Transverse colon (tissue), 4 donors: ENCODE data around the gene ACP1. TPM values are rescaled to one million over a fixed set of nuclear protein-coding genes. Genes with fewer than 3 reads are reported as not detected.

ENCODE experiments used
- DNase-seq: peaks from one replicate; pipeline ENCODE4 v3.0.0-alpha.2; 2019
- H3K27ac ChIP-seq, 4 donors: fragments of 200-600 bp; sonication (generic); 2 replicates each; pipeline ENCODE4 v1.5.1; 2016 to 2018; ENCODE audit warnings: inconsistent platforms in 4 of 4
- H3K27me3 ChIP-seq: fragments of 200-600 bp; sonication (generic); 2 replicates; pipeline ENCODE4 v1.5.1; 2017; ENCODE audit warnings: inconsistent platforms
- H3K36me3 ChIP-seq, 4 donors: fragments of 200-600 bp; sonication (generic); 2 replicates each; pipeline ENCODE4 v1.5.1; 2017 to 2019; ENCODE audit warnings: inconsistent platforms in 4 of 4
- H3K4me1 ChIP-seq, 4 donors: fragments of 200-600 bp; sonication (generic); 2 replicates each; pipeline ENCODE4 v1.5.1; 2017 to 2020; ENCODE audit warnings: inconsistent platforms in 4 of 4
- H3K4me3 ChIP-seq, 4 donors: fragments of 200-600 bp; sonication (generic); 1 replicate in 1 of 4; 2 replicates in 3 of 4; pipeline versions ENCODE4 v1.5.1 to v1.6.1; 2017 to 2019; ENCODE audit warnings: inconsistent platforms in 4 of 4
- H3K9me3 ChIP-seq, 2 donors: fragments of 200-600 bp; sonication (generic); 2 replicates each; pipeline ENCODE4 v1.5.1; 2017 to 2019; ENCODE audit warnings: inconsistent platforms in 2 of 2
- EP300 ChIP-seq: sonication (generic); formaldehyde crosslinking; IDR thresholded peaks from one replicate; pipeline ENCODE4 v1.6.1; 2017; ENCODE audit warnings: antibody characterized with exemption, low read depth
- POLR2A ChIP-seq: fragments of 450-650 bp; IDR thresholded peaks from one replicate; pipeline ENCODE4 v1.6.1; 2016; ENCODE audit warnings: antibody characterized with exemption, mild to moderate bottlenecking, moderate library complexity
- POLR2AphosphoS5 ChIP-seq, 3 donors: sonication (generic); formaldehyde crosslinking; IDR thresholded peaks; one replicate each; pipeline ENCODE4 v1.6.1; 2016; ENCODE audit warnings: antibody characterized with exemption in 3 of 3
- WGBS, 2 donors: methylation state at CpG; one replicate each; pipeline ENCODE4 v1.1.5; 2018; ENCODE audit warnings: low coverage in 1 of 2; 5-methylcytosine and 5-hydroxymethylcytosine counted together
- in situ Hi-C, 4 donors: fragments of 200-750 bp; cut with MboI; loops; one replicate each; pipeline versions ENCODE4 v1.15.0 to v1.15.1; 2017; ENCODE audit warnings: low sequenced_read_pairs in 3 of 4, low pct_ligation_motif_present in 1 of 4, low pct_unique_long_range_greater_than_20kb in 1 of 4
- intact Hi-C: fragments of 100-400 bp; cut with DNase I; formaldehyde crosslinking; loops from one replicate; pipeline ENCODE4 v1.15.1; 2023; ENCODE audit warnings: low total_unique reads
- total RNA-seq, 4 donors: library from RNA; depleted of rRNA; stranded (reverse); fragments of >200 nt; gene quantifications; one replicate each; pipeline ENCODE4 v1.1.0, GENCODE V29; 2016
- TF ChIP-seq, protein P1 (sequence below), 5 experiments: fragments of 200-600 bp in 3 of 5; fragments of 450-650 bp in 2 of 5; sonication (generic) in 3 of 5; IDR thresholded peaks; 1 replicate in 2 of 5; 2 replicates in 3 of 5; pipeline ENCODE4 v1.5.1; 2016 to 2017; ENCODE audit warnings: antibody characterized with exemption in 5 of 5, inconsistent platforms in 3 of 5, mild to moderate bottlenecking in 2 of 5, moderate library complexity in 1 of 5

Gene ACP1
- total RNA-seq, 4 donors from 2014 or later = 21.3 to 96.1 (median 66.4) TPM

DNA sequence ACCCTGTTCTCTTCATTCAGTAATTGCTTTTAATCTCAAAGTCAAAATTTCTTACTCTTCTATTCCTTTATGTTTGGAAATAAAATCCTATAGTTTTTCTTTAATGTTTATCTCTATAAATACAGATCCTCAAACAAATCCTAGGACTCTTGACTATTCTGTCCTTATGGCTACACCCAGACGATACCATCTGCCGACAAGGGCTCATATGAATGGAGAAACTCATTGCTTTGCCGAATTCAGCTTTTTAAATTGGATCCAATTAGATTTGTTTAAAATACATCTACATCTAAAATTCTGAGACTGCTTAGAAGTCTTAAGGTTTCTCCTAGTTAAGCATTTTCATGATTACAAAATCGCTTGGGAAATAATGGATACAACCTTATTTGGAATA is 14.2 kb downstream of the ACP1 start:
- intact Hi-C loops (no loop called here), in situ Hi-C loops (no loop called here)
- WGBS, 2 donors = 89 to 95% methylated on average over 4 of the region's 4 CpGs
- DNase-seq = no peak
- no peak overlapping the region for H3K4me3 ChIP-seq
- TF ChIP-seq POLR2AphosphoS5 (IDR thresholded peaks at IDR 0.05) (no peak), EP300 (no peak), POLR2A (no peak)
- TF ChIP-seq, protein P1, sequence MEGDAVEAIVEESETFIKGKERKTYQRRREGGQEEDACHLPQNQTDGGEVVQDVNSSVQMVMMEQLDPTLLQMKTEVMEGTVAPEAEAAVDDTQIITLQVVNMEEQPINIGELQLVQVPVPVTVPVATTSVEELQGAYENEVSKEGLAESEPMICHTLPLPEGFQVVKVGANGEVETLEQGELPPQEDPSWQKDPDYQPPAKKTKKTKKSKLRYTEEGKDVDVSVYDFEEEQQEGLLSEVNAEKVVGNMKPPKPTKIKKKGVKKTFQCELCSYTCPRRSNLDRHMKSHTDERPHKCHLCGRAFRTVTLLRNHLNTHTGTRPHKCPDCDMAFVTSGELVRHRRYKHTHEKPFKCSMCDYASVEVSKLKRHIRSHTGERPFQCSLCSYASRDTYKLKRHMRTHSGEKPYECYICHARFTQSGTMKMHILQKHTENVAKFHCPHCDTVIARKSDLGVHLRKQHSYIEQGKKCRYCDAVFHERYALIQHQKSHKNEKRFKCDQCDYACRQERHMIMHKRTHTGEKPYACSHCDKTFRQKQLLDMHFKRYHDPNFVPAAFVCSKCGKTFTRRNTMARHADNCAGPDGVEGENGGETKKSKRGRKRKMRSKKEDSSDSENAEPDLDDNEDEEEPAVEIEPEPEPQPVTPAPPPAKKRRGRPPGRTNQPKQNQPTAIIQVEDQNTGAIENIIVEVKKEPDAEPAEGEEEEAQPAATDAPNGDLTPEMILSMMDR (IDR thresholded peaks at IDR 0.05) = no peak
- H3K9me3 ChIP-seq = no peaks in the 10 kb centered on the region
- no peak overlapping the region for H3K27ac ChIP-seq
- no peaks in the 10 kb centered on the region for H3K27me3 ChIP-seq
- peaks cover 0 to 9% (median 0%) of the 10 kb centered on the region in 4 donors for H3K4me1 ChIP-seq
- H3K36me3 ChIP-seq = peaks cover 0 to 36% (median 15%) of the 10 kb centered on the region in 4 donors

DNA sequence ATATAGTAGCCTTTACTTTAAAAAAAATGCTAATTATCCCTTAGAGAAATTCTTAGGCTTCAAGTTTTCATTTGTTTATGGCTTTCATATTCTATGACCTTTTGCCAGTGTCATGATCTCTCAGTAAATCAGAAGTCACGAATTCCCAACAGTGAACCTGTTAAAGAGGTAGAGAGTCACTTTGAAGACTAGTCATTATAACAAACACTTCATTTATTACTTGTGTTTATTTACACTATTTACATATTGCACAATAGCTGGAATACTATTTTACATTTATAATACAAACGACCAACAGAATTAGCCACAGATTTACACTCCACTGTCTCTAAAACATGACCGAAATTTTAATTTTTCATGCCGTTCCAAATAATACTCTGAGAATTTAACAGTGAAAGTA is 14.6 kb downstream of the ACP1 start:
- TF ChIP-seq, protein P1 (IDR thresholded peaks at IDR 0.05) = no peak
- TF ChIP-seq POLR2AphosphoS5 (IDR thresholded peaks at IDR 0.05) (no peak), POLR2A (no peak), EP300 (no peak)
- 69 to 76% methylated on average over 4 of the region's 4 CpGs for WGBS, 2 donors
- no peak for DNase-seq
- Histone ChIP-seq H3K4me3 (no peak overlapping the region), H3K9me3 (no peaks in the 10 kb centered on the region), H3K4me1 (peaks cover 0 to 9% (median 0%) of the 10 kb centered on the region in 4 donors), H3K27me3 (no peaks in the 10 kb centered on the region), H3K27ac (no peak overlapping the region), H3K36me3 (peaks cover 0 to 36% (median 15%) of the 10 kb centered on the region in 4 donors)
- in situ Hi-C loops = no loop called here
- intact Hi-C loops = no loop called here

DNA sequence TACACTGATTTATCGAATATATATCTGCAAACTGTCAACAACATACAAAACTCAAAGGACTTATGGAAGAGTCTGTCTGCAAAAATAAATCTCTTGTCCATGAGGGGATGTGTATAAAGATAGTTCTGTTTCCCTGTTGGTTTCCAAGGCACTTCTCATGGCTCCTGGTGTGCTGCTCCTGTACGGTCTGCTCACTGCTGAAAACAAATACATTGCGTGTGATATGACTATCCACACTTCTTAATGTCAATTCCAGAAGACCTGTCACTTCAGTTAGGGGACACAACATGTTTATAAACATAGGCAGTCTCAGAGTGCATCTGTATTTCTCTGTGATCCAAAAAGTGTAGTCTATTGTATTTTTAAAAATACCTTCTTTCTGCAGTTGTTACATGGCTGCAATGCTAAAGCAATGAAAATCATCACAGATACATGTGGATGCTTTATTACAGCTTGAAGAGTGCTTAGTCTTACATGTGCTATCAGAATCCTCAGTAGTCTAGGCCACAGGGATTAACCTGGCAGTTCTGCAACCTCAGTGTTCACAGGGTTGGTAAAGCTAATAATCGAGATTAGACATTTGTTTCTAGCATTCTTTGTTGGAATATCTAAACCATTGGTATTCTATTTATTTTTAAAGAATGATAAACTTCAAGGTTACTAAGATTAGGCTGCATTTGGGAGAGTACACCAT is 15.4 kb downstream of the ACP1 start:
- H3K36me3 ChIP-seq = peaks cover 0 to 36% (median 15%) of the 10 kb centered on the region in 4 donors
- H3K27me3 ChIP-seq = no peaks in the 10 kb centered on the region
- H3K4me3 ChIP-seq = no peak overlapping the region
- peaks cover 0 to 6% (median 0%) of the 10 kb centered on the region in 4 donors for H3K4me1 ChIP-seq
- TF ChIP-seq EP300 (no peak), POLR2A (no peak), POLR2AphosphoS5 (IDR thresholded peaks at IDR 0.05) (no peak)
- TF ChIP-seq, protein P1 (IDR thresholded peaks at IDR 0.05) = no peak
- 91 to 95% methylated on average over 4 of the region's 4 CpGs for WGBS, 2 donors
- in situ Hi-C loops (no loop called here), intact Hi-C loops (no loop called here)
- H3K27ac ChIP-seq = no peak overlapping the region
- DNase-seq = no peak
- no peaks in the 10 kb centered on the region for H3K9me3 ChIP-seq

DNA sequence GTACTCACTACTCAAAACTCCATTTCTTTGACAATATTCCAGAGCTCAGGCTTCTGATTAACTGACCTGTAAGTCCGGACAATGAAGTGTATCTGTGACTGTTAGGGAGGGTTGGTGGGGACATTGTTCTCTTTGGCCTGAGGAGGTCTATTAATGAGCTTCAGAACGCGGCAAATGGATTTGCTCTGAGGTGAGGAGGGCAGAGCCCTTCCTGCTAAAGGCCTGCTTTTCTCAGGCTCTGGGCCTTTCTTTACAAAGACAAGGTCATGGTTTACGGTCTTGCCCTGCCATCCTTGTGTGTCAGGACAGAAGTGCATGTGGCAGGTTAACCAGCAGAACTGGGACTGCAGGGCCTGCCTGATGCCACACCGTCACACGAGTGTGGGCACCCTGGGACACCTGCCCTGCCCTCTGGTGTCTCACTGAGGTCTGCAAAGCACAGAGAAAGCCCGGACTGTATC is 15.9 kb downstream of the ACP1 start:
- in situ Hi-C loops = no loop called here
- peaks cover 0 to 34% (median 15%) of the 10 kb centered on the region in 4 donors for H3K36me3 ChIP-seq
- H3K27ac ChIP-seq = no peak overlapping the region

More for the DNA sequence above, 15.9 kb downstream of the ACP1 start:
- no peaks in the 10 kb centered on the region for H3K9me3 ChIP-seq
- WGBS, 2 donors = 73 to 83% methylated on average over 1 to 7 of the region's 7 CpGs
- TF ChIP-seq, protein P1 (IDR thresholded peaks at IDR 0.05) = no peak
- no peak for TF ChIP-seq POLR2AphosphoS5 (IDR thresholded peaks at IDR 0.05)
- no peak for TF ChIP-seq POLR2A
- TF ChIP-seq EP300 = no peak
- peaks cover 0 to under 1% (median 0%) of the 10 kb centered on the region in 4 donors for H3K4me1 ChIP-seq
- H3K27me3 ChIP-seq = no peaks in the 10 kb centered on the region
- no peak for DNase-seq
- no peak overlapping the region for H3K4me3 ChIP-seq
- intact Hi-C loops = no loop called here
